Muscle of leg (tissue), 11 donors: ENCODE data around the gene UBR1. TPM values are rescaled to one million over a fixed set of nuclear protein-coding genes. Genes with fewer than 3 reads are reported as not detected.
"Not testable (repeated sequence)": the region's sequence is repeated elsewhere in the genome, so short reads cannot be mapped to it uniquely, and the experiment has no call there.

Experiments
- DNase-seq: peaks from one replicate; pipeline ENCODE4 v3.0.0; 2013
- H3K27ac ChIP-seq: one replicate; pipeline ENCODE4 v1.5.1; 2013; ENCODE audit warnings: mild to moderate bottlenecking, low read length, control low read depth
- H3K27me3 ChIP-seq: one replicate; pipeline ENCODE4 v1.6.1; 2013; ENCODE audit warnings: low read length; ENCODE audit not compliant: control insufficient read depth, insufficient read depth
- H3K36me3 ChIP-seq: one replicate; pipeline ENCODE4 v1.6.1; 2013; ENCODE audit warnings: low read length; ENCODE audit not compliant: control insufficient read depth, insufficient read depth
- H3K4me1 ChIP-seq: one replicate; pipeline ENCODE4 v1.6.1; 2013; ENCODE audit warnings: low read length; ENCODE audit not compliant: control insufficient read depth, insufficient read depth
- H3K4me3 ChIP-seq: one replicate; pipeline ENCODE4 v1.5.1; 2013; ENCODE audit warnings: low read length, control low read depth
- H3K9me3 ChIP-seq: replicated peaks from 2 replicates; pipeline ENCODE4 v1.6.1; 2013; ENCODE audit warnings: low read depth, low read length; ENCODE audit not compliant: control insufficient read depth
- WGBS: methylation state at CpG from one replicate; pipeline ENCODE4 v1.1.5; 2013; ENCODE audit warnings: missing lambda C conversion rate; ENCODE audit not compliant: insufficient coverage; 5-methylcytosine and 5-hydroxymethylcytosine counted together
- polyA plus RNA-seq, 8 donors: library from polyadenylated mRNA; unstranded; fragments of 120-200 nt; gene quantifications; one replicate each; pipeline versions ENCODE4 v1.2.1 to v1.2.3, GENCODE V29; 2013; ENCODE audit warnings: inconsistent platforms in 1 of 8, low replicate concordance in 1 of 8; ENCODE audit not compliant: insufficient read length in 8 of 8, insufficient read depth in 1 of 8
- total RNA-seq: library from RNA; stranded (reverse); fragments of 120-200 nt; gene quantifications from one replicate; pipeline ENCODE4 v1.2.4, GENCODE V29; 2013

UBR1 gene
- total and polyA plus RNA-seq, 9 donors, result 13.6 to 27.4 (median 19.8) TPM

DNA sequence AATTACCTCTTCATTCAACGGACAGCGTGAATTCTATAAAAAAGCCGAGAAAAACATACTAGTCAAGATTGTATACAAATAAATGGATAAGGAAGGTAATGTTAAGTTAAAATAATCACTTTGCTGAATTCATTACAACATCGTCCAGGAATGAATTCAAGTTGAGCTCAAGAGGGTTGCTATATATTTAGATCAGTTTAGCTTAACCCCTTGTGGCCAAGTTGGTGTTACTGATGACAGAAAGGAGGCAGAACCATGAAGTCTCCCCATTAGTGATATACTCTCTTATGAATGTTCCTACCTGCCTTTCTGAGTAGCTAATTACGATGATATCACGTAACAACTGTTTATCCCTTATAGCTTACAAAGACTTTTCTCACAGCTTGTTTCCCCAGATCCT lies 34.9 kb downstream of the UBR1 start:
- no peak overlapping the region for H3K27ac ChIP-seq
- WGBS, result no CpG with 5 or more reads among the region's 6 CpGs
- H3K4me3 ChIP-seq, result no peak overlapping the region
- no peaks in the 10 kb centered on the region for H3K9me3 ChIP-seq
- no peak for DNase-seq
- peaks cover 39% of the 10 kb centered on the region for H3K36me3 ChIP-seq
- H3K4me1 ChIP-seq, result no peaks in the 10 kb centered on the region
- H3K27me3 ChIP-seq, result no peaks in the 10 kb centered on the region

DNA sequence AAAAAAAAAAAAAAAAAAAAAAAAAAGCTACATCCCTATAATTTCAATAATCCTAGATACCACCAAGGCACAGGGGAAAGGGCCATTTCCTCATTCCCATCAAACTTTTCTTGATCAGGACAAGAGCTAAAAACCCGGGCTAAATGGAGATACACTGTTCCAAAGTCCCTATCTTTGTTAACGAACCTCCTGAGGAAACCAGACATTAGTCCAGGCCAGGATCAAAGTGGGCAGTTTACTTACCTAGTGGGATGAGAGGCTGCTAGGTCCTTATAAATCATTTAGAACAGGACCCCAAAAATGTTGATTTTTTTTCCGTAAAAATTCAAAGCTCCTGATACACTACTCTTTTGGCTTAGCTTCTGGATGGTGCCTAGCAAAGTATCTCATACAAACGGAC lies 35.6 kb downstream of the UBR1 start:
- Histone ChIP-seq H3K27ac (no peak overlapping the region), H3K4me1 (no peaks in the 10 kb centered on the region), H3K27me3 (no peaks in the 10 kb centered on the region), H3K36me3 (peaks cover 42% of the 10 kb centered on the region), H3K9me3 (no peaks in the 10 kb centered on the region), H3K4me3 (no peak overlapping the region)
- DNase-seq, result no peak
- no CpG with 5 or more reads among the region's 4 CpGs for WGBS

DNA sequence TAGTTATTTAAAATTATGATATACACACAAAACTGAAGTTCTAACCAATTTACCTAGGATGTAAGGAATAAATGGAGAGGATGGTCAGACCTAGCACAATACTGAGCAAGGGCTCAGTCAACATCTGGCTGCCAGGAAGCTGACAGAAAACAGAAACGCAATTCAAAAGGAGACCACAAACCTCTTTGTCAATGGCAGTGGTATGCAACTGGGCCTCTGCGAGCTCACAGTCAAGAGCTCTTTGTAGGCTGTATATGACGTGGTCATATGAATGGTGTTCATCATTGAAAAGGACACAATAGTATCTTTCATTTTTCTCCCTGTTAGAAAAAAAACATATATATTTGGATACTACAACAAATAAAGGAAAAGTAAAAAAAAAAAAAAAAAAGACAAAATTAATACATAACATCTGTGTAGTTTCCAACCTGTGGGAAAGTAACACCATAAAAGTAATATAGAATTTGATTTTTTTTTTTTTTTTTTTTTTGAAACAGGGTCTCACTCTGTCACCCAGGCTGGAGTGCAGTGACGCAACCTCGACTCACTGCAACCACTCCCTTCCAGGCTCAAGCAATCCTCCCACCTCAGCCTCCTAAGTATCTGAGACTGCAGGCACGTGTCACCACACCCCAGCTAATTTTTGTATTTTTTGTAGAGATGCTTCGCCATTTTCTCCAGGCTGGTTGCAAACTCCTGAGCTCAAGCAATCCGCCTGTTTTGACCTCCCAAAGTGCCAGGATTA lies 37.9 kb downstream of the UBR1 start:
- DNase-seq, result peak; percentile 3
- 83% methylated on average over 1 of the region's 8 CpGs for WGBS
- Histone ChIP-seq H3K36me3 (peaks cover 40% of the 10 kb centered on the region), H3K27me3 (no peaks in the 10 kb centered on the region), H3K9me3 (no peaks in the 10 kb centered on the region), H3K4me1 (no peaks in the 10 kb centered on the region), H3K27ac (no peak overlapping the region), H3K4me3 (no peak overlapping the region)

DNA sequence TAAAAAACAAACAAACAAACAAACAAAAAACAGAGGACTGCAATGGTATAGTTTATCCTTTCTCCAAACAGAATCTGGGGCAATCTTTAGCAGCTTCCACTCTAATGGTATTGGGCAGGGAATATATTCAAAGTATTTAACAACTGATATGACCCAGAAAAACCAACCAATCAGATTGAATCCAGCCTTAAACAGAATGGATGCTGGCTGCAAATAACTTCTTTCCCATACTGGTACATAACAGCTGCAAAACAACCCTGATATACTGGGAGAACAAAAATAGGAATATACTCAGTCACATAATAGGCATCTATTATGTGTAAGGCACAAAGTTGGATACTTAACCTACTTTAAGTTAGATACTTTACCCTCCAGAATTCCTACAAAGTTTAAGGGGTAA lies 49.1 kb downstream of the UBR1 start:
- no peaks in the 10 kb centered on the region for H3K4me1 ChIP-seq
- peaks cover 33% of the 10 kb centered on the region for H3K36me3 ChIP-seq
- no peaks in the 10 kb centered on the region for H3K9me3 ChIP-seq
- H3K27ac ChIP-seq, result no peak overlapping the region
- H3K27me3 ChIP-seq, result no peaks in the 10 kb centered on the region
- DNase-seq, result peak; percentile 5
- H3K4me3 ChIP-seq, result no peak overlapping the region

DNA sequence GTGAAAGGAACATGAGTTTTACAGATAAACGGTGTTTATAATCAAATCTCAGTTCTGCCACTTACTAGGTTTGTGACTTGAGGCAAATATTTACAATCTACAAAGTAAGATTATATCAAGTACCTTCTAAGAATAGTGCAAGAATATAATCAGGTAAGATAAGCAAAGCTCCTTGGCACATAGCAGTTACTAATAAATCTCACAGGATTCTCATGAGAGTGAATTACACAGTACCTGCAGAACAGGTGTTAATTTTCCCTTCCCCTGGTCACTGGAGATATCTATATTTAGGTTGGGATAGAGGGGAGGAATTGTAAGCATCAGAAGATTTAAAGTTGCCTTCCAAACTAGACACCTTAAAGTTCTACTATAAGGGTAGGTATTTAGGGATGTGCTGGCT lies 53.0 kb downstream of the UBR1 start:
- Histone ChIP-seq H3K4me3 (no peak overlapping the region), H3K27me3 (no peaks in the 10 kb centered on the region), H3K27ac (no peak overlapping the region), H3K4me1 (no peaks in the 10 kb centered on the region), H3K9me3 (no peaks in the 10 kb centered on the region), H3K36me3 (peaks cover 27% of the 10 kb centered on the region)
- no peak for DNase-seq
- WGBS, result no CpG with 5 or more reads among the region's 1 CpG

DNA sequence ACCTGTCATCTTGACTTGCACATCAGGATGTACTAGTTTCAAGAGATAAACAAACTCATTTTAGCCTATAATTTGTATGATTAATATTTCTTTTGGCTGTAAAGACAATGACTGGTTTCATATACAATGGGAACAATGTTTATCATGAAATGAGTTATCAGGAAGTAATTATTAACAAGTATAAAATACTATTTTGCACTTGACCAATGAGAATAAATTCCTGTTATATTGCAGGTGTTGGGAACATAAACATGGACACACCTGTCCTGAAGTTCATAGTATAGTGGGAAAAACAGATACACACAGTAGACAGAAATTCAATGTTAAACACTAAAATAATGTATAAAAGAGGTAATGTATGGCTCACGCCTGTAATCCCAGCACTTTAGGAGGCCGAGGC lies 56.9 kb downstream of the UBR1 start:
- Histone ChIP-seq H3K36me3 (peaks cover 29% of the 10 kb centered on the region), H3K27me3 (no peaks in the 10 kb centered on the region), H3K27ac (no peak overlapping the region), H3K4me1 (no peaks in the 10 kb centered on the region), H3K9me3 (no peaks in the 10 kb centered on the region), H3K4me3 (no peak overlapping the region)
- no peak for DNase-seq
- no CpG with 5 or more reads among the region's 2 CpGs for WGBS

DNA sequence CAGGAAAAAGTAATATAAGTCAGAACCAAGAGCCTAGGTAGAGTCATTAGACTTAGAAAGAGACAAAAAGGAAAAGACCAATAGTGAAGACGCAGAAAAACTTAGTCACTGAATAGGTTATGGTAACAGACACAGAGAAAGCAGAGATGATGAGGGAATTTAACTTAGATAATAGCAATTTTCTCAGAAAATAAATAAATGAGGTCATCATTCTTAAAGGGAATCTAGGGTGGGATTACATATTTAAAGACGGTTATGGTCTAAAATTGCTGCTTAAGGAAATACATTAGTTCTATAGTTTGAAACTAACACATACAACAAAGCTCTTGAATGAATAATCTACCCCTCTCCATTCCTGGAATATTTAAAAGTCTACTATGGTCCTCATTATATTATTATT lies 59.4 kb downstream of the UBR1 start:
- 100% methylated on average over 1 of the region's 2 CpGs for WGBS
- Histone ChIP-seq H3K36me3 (peaks cover 35% of the 10 kb centered on the region), H3K4me1 (no peaks in the 10 kb centered on the region), H3K27me3 (no peaks in the 10 kb centered on the region), H3K27ac (no peak overlapping the region), H3K4me3 (no peak overlapping the region), H3K9me3 (no peaks in the 10 kb centered on the region)
- DNase-seq, result no peak

DNA sequence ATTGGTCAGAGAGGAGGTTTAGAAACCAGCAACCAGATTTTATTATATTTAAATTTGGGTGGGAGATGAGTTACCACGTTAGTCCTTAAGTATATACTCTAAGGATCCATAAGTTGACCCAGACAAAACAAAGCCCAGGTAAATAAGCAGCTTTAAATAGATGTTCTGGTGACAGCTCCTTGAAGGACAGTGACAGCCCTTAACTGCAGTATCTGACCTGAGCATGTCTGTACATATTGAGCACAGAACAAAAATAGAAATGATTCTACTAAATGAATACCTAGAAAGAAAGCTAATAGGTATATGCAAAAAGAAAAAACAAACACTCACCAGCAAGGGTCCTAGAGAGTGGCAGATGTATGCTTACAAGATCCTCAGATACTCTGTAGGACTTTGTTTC lies 63.0 kb downstream of the UBR1 start:
- Histone ChIP-seq H3K27ac (no peak overlapping the region), H3K27me3 (no peaks in the 10 kb centered on the region), H3K9me3 (no peaks in the 10 kb centered on the region), H3K36me3 (peaks cover 37% of the 10 kb centered on the region), H3K4me1 (no peaks in the 10 kb centered on the region), H3K4me3 (no peak overlapping the region)
- no CpG with 5 or more reads among the region's 1 CpG for WGBS
- DNase-seq, result no peak

DNA sequence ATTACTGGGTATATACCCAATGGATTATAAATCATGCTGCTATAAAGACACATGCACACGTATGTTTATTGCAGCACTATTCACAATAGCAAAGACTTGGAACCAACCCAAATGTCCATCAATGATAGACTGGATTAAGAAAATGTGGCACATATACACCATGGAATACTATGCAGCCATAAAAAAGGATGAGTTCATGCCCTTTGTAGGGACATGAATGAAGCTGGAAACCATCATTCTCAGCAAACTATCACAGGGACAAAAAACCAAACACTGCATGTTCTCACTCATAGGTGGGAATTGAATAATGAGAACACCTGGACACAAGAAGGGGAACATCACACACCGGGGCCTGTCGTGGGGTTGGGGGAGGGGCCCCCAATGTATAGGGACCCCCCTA lies 64.8 kb downstream of the UBR1 start:
- not testable (repeated sequence) for H3K4me1 ChIP-seq, H3K4me3 ChIP-seq, H3K9me3 ChIP-seq, H3K27ac ChIP-seq, DNase-seq, H3K27me3 ChIP-seq
- no CpG with 5 or more reads among the region's 3 CpGs for WGBS
- peaks cover 32% of the 10 kb centered on the region for H3K36me3 ChIP-seq

DNA sequence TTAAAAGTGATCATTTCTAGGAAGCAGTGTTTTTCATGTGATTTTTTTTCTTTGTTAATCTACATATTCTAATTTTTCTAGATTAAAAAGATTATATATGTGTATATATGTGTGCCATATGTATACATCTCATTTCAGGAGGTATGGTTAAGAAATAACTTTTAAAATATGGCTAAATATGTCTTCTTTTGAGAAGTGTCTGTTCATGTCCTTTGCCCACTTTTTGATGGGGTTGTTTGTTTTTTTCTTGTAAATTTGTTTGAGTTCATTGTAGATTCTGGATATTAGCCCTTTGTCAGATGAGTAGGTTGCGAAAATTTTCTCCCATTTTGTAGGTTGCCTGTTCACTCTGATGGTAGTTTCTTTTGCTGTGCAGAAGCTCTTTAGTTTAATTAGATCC lies 70.6 kb downstream of the UBR1 start:
- not testable (repeated sequence) for H3K27me3 ChIP-seq, H3K4me1 ChIP-seq, H3K4me3 ChIP-seq, H3K27ac ChIP-seq, DNase-seq, H3K9me3 ChIP-seq
- peaks cover 22% of the 10 kb centered on the region for H3K36me3 ChIP-seq
- no CpG with 5 or more reads among the region's 1 CpG for WGBS

DNA sequence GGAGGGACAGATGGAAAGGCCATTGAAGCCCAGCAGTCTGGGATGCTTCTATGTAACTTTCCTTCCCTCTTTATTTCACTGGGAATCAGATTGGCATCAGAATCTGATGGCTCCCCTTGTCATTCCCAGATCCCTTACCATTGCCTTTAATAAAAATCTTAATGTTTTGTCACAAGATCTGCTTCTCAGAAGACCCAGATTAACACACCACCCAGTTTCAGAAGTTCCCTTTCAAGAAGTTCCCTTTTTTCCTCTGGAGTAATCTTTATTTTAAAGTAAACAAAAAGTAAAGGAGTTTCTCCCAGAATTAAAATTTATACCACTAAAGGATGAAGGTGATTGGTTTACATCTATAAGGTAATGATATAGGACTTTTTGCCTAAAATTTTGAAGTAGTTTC lies 76.4 kb downstream of the UBR1 start:
- Histone ChIP-seq H3K9me3 (no peaks in the 10 kb centered on the region), H3K27ac (no peak overlapping the region), H3K36me3 (peaks cover 27% of the 10 kb centered on the region), H3K27me3 (no peaks in the 10 kb centered on the region), H3K4me3 (no peak overlapping the region), H3K4me1 (no peaks in the 10 kb centered on the region)
- peak; percentile 5 for DNase-seq
